Immature natural killer cell (primary cell): Measurements from ENCODE around the gene ETV6. TPM values are rescaled to one million over a fixed set of nuclear protein-coding genes. Genes with fewer than 3 reads are reported as not detected.

Experiments
- DNase-seq, 3 donors: peaks; one replicate each; pipeline ENCODE4 v3.0.0; 2022; ENCODE audit warnings: mixed read lengths in 1 of 3
- H3K27ac Mint-ChIP-seq, 6 donors: one replicate each; pipeline ENCODE4 v1.8.0; 2020; ENCODE audit warnings: mixed read lengths in 6 of 6, mild to moderate bottlenecking in 5 of 6, inconsistent platforms in 4 of 6, moderate library complexity in 3 of 6
- H3K27me3 Mint-ChIP-seq, 3 donors: one replicate each; pipeline ENCODE4 v1.8.0; 2020 to 2021; ENCODE audit warnings: low read depth in 3 of 3, mild to moderate bottlenecking in 3 of 3, mixed read lengths in 3 of 3, moderate library complexity in 3 of 3, inconsistent platforms in 1 of 3
- H3K36me3 Mint-ChIP-seq, 3 donors: one replicate each; pipeline ENCODE4 v1.8.0; 2020; ENCODE audit warnings: mixed read lengths in 3 of 3, inconsistent platforms in 2 of 3, mild to moderate bottlenecking in 2 of 3
- H3K4me1 Mint-ChIP-seq, 2 donors: one replicate each; pipeline ENCODE4 v1.8.0; 2020; ENCODE audit warnings: inconsistent platforms in 2 of 2, mild to moderate bottlenecking in 2 of 2, mixed read lengths in 2 of 2, moderate library complexity in 1 of 2
- H3K4me3 Mint-ChIP-seq, 5 donors: one replicate each; pipeline ENCODE4 v1.8.0; 2020; ENCODE audit warnings: mild to moderate bottlenecking in 5 of 5, mixed read lengths in 5 of 5, inconsistent platforms in 3 of 5, moderate library complexity in 3 of 5
- H3K9me3 Mint-ChIP-seq, 6 donors: one replicate each; pipeline ENCODE4 v1.8.0; 2020; ENCODE audit warnings: mild to moderate bottlenecking in 6 of 6, mixed read lengths in 6 of 6, inconsistent platforms in 4 of 6, moderate library complexity in 3 of 6
- polyA plus RNA-seq, 3 donors: library from polyadenylated mRNA; unstranded; fragments of 300-500 nt; fragmentation: Illumina TruSeq; gene quantifications; one replicate each; pipeline ENCODE4 v1.2.3, GENCODE V29; 2021

The ETV6 gene
- polyA plus RNA-seq, 3 donors from 2014 or later: 3.0 to 5.4 (median 3.2) TPM

DNA sequence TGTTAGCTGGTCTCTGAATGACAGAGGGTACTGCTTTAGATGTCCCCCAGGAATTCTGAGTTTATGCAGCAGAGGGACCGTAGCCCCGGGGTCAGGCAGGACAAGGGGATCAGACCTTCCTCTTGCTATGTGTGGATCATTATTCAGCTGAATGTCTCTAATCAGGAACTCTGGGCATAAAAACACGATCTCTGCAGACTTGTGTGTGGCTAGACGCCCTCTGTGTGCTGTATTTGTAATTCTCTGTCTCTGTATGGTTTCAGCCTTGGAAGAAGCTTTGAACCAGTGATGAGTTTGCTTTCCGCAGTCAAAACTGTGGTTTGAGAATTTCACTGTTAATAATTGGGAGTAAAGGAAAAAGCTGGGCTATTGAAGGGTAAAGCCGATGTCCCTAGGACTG is 125.3 kb downstream of the ETV6 start:
- peaks cover 0 to 4% (median 0%) of the 10 kb centered on the region in 3 donors for H3K27me3 Mint-ChIP-seq
- H3K27ac Mint-ChIP-seq: no peak overlapping the region
- DNase-seq: no peak
- no peak overlapping the region for H3K4me3 Mint-ChIP-seq
- peaks cover 0 to 11% (median 8%) of the 10 kb centered on the region in 3 donors for H3K36me3 Mint-ChIP-seq
- H3K4me1 Mint-ChIP-seq: peaks cover 22 to 31% of the 10 kb centered on the region in 2 donors
- H3K9me3 Mint-ChIP-seq: no peaks in the 10 kb centered on the region

DNA sequence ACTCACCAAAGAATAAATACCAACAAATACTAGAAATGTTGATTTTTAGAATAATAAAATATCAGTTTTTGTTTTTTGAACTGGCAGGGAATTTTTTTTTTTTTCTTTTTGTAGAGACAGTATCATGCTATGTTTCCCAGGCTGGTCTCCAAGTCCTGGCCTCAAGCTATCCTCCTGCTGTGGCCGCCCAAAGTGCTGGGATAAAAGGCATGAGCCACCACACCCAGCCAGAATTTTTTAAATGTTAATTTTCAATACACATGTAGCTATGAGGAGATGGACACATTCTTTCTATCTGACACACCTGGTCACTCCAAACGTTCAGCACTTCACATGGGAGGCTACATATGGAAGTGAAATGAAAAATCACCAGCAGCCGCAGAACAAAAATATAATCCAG is 126.8 kb downstream of the ETV6 start:
- no peaks in the 10 kb centered on the region for H3K9me3 Mint-ChIP-seq
- H3K36me3 Mint-ChIP-seq: peaks cover 0 to 11% (median 4%) of the 10 kb centered on the region in 3 donors
- H3K4me3 Mint-ChIP-seq: no peak overlapping the region
- no peak overlapping the region for H3K27ac Mint-ChIP-seq
- DNase-seq: no peak
- peaks cover 0 to 4% (median 0%) of the 10 kb centered on the region in 3 donors for H3K27me3 Mint-ChIP-seq
- peaks cover 15 to 31% of the 10 kb centered on the region in 2 donors for H3K4me1 Mint-ChIP-seq

DNA sequence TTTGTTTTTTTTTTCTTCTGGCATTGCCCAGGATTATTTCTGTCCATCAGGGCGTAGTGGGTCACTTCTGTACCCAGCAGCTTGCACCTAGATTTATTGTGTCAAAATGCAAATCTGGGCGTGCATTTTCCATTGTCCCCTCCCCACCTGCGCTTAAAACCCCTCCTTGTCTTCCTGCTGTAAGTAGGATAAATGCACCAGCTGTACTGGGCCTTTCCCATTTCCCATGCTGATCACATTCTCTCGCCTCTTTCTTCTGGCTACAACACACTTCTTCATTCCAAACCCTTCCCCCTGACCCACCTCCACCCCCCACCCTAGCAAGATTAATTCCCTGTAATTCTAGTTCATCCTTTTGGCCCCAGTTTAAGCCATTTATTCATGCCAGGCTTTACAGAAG is 128.0 kb downstream of the ETV6 start:
- Mint-ChIP-seq H3K9me3 (no peaks in the 10 kb centered on the region), H3K4me1 (peaks cover 14 to 27% of the 10 kb centered on the region in 2 donors), H3K27ac (no peak overlapping the region), H3K4me3 (no peak overlapping the region), H3K36me3 (peaks cover 0 to 8% (median 0%) of the 10 kb centered on the region in 3 donors), H3K27me3 (peaks cover 0 to 4% (median 0%) of the 10 kb centered on the region in 3 donors)
- no peak for DNase-seq

DNA sequence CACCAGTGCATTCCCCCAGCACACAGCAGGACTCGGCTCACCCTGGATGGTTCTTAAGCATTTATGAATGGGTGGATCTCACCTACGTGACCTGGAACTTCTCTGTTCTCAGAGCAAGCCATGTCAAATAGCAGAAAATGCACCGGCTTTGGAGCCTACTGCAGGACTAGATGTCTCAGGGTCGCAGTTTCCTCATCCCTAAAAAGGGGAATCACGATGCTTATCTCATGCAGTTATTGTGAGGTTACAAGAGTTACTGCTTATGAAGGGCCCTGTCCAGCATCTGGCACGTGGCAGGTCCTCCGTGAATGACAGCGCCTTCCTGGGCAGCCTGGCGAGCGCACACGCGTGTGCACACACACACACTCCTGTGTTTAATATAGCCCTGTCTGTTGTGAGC is 128.5 kb downstream of the ETV6 start:
- Mint-ChIP-seq H3K4me3 (no peak overlapping the region), H3K27ac (no peak overlapping the region), H3K36me3 (peaks cover 0 to 8% (median 0%) of the 10 kb centered on the region in 3 donors), H3K9me3 (no peaks in the 10 kb centered on the region), H3K4me1 (peaks cover 17 to 31% of the 10 kb centered on the region in 2 donors), H3K27me3 (peaks cover 0 to 4% (median 2%) of the 10 kb centered on the region in 3 donors)
- no peak for DNase-seq

DNA sequence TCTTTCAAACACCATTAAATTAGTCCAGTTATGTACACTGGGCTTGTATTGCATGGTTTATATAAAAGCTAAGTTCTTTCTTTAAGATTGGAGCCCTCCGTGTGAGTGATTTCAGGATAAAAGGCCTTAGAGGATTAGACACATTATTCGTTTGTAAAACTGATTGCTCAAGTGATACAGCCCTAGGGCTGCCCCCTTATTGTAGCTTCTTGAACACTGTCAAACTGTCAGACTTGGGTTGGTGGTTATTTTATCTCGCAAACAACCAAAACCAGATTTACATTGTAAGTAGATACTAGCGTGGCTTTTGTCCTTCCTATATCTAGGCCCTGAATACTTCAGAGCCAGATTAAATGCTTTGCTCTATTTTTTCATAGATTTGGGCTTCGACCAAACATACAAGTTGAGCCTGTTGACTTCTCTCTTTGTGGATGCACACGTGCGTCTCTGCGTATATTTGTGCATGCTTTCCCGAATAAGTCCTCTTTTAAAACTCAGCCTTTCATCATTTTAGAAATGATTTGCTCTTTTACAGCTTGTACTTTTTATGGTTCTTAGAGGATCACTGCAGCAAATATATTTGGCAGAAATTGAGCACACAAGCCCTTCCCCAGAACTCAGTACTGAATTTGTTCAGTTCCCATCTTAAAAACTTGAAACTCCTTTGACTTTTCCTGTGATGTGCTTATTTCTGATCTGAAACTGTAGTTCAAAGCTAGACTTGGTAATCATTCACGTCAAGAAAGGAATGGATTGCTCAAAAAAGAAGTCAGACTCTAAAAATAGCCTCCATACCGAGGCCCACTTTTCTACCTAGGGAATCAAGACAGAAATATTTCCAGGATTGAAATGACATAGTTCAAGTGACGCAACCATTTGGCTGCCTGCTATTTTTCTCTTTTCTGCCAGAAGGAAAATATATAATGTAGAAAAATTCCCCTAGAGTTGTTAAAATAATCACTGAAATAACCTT is 129.5 kb downstream of the ETV6 start:
- H3K9me3 Mint-ChIP-seq: no peaks in the 10 kb centered on the region
- H3K27ac Mint-ChIP-seq: peak overlapping the region in 1 of 6 donors; percentile 73

DNA sequence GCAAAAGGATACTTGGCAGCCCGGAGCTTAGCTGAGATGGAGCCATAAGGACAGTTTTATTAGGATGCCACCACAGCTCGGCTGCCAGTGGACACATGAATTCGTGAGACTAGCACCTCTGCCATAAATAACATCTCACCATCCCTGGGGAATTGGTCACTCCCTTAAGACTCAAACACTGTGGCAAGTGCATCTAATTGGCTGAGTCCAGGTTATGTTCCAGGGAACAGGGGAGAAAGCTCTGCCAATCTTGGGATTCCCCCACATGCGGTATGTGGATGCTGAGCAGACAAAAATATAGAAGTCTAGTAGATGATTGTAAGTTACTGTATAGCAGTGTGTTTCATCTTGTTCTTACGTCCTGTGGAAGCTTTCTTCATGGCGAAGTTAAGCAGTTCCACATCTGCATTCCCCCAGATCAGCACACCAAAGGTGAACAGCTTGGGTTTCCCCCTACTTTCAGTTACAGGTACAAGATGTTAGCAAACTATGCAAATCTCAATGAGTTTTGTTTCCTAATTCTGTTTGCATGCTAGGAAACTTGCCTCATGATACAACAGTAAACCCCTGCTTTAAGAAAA is 131.1 kb downstream of the ETV6 start:
- Mint-ChIP-seq H3K4me1 (peaks cover 18 to 37% of the 10 kb centered on the region in 2 donors), H3K27me3 (peaks cover 0 to 4% (median 2%) of the 10 kb centered on the region in 3 donors)

More for the DNA sequence above, 129.5 kb downstream of the ETV6 start:
- Mint-ChIP-seq H3K4me1 (peaks cover 19 to 32% of the 10 kb centered on the region in 2 donors), H3K4me3 (no peak overlapping the region), H3K27me3 (peaks cover 0 to 4% (median 2%) of the 10 kb centered on the region in 3 donors), H3K36me3 (peaks cover 0 to 5% (median 0%) of the 10 kb centered on the region in 3 donors)
- DNase-seq: no peak

DNA sequence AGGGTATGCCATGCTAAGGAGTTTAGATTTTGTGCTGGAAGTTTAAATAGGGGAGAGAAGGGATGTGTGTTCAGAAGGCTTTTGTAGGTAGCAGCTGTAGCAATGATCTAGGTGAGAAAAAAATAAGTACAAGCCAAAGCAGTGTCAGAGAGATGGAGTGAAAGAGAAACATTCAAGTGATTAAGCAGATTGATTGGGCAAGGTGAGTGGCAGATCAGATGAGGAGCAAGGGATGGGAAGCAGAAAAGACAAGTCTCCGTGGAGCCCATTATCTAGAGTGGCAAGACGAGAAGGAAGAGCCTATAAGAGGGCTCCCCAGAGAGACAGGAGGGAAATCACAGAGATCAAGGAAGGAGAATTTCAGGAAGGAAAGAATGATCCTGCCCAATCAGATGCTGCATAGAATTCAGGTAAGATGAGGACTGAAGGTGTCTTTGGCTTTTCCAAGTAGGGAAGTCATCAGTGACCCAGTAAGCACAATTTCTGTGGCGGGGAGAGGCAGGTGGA is 133.5 kb downstream of the ETV6 start:
- H3K27ac Mint-ChIP-seq: peak overlapping the region in 4 of 6 donors; percentile 16 to 59 (median 20)
- peaks cover 0 to 2% (median 0%) of the 10 kb centered on the region in 3 donors for H3K27me3 Mint-ChIP-seq
- peaks cover 18 to 44% of the 10 kb centered on the region in 2 donors for H3K4me1 Mint-ChIP-seq
- no peaks in the 10 kb centered on the region for H3K9me3 Mint-ChIP-seq
- DNase-seq: no peak
- H3K4me3 Mint-ChIP-seq: no peak overlapping the region
- H3K36me3 Mint-ChIP-seq: no peaks in the 10 kb centered on the region

More for the DNA sequence above, 131.1 kb downstream of the ETV6 start:
- H3K36me3 Mint-ChIP-seq: peaks cover 0 to 5% (median 0%) of the 10 kb centered on the region in 3 donors
- DNase-seq: no peak
- H3K4me3 Mint-ChIP-seq: no peak overlapping the region
- H3K9me3 Mint-ChIP-seq: no peaks in the 10 kb centered on the region
- H3K27ac Mint-ChIP-seq: peak overlapping the region in 1 of 6 donors; percentile 20

DNA sequence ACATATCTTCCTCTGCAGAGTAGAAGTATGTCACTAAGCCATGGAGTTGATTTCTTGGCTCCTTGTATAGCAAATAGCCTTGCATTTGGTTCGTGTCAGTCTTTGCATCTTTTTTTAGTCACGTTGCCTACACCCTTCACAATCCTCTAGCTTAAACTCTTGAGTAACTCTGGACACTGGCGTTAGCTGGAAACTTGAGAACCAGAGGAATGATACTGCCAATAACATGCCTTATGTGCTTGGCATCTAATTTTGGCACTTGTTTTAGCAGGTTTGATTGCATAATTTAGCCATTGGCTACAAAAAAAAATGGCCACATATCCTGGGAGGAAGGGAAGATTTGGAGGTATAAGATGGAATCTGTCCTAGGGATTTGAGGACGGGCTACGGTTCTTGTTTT is 136.2 kb downstream of the ETV6 start:
- Mint-ChIP-seq H3K9me3 (no peaks in the 10 kb centered on the region), H3K27ac (no peak overlapping the region), H3K27me3 (peaks cover 0 to 2% (median 0%) of the 10 kb centered on the region in 3 donors), H3K4me3 (no peak overlapping the region), H3K36me3 (peaks cover 0 to 5% (median 0%) of the 10 kb centered on the region in 3 donors), H3K4me1 (peaks cover 18 to 57% of the 10 kb centered on the region in 2 donors)
- no peak for DNase-seq

DNA sequence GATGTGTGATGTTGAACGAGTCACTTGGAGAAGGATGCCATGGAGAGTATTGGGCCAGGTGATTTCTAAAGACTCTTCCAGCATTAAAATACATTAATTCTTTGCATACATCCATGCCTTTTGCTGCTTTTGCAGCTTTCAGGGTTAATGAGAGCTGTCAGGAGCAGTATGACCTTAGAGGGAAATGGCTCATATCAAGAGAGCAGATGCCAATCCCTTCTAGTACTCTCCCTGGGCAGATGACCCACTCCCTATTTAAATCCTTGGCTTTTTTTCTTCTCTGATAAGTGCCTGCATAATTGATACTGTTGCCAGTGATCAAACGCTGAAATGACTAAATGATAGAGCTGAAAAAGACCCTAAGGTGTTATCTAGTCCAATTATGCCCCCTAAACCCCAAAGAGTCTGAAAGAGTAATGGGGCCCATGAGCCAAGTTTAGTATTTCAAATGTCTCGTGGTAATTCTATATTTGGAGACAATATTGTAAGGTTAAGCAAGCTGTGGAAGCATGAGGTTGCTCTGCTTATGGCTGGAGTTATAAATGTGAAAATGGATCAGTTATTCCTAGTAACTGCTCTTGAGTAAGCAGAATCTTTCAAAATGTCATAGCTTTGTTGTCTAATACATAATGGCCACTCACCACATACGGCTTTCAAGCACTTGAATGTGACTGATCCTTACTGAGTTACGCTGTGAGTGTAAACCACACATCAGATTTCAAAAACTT is 137.3 kb downstream of the ETV6 start:
- peaks cover 17 to 59% of the 10 kb centered on the region in 2 donors for H3K4me1 Mint-ChIP-seq
- H3K36me3 Mint-ChIP-seq: peaks cover 0 to 11% (median 6%) of the 10 kb centered on the region in 3 donors
- no peaks in the 10 kb centered on the region for H3K9me3 Mint-ChIP-seq
- no peak overlapping the region for H3K27ac Mint-ChIP-seq
- peaks cover 0 to 2% (median 1%) of the 10 kb centered on the region in 3 donors for H3K27me3 Mint-ChIP-seq
- DNase-seq: no peak
- H3K4me3 Mint-ChIP-seq: no peak overlapping the region

DNA sequence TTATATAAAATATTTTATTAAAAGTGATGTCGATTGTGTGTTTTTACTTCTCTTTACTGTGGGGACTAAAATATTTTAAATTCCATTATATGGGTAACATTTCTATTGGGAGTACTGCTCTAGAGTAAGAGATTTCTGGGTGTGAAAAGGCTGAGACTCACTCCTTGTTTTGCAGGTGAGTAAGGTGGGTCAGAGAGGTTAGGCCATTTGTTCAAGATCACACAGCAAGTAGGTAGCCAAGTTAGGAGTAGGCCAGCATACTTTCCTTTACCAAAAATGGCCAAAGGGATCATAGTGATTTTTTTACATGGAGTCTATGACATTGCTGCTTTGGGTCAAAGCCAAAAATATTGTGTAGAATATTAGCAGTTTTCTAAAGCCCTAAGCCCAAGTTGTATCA is 138.0 kb downstream of the ETV6 start:
- DNase-seq: no peak
- no peak overlapping the region for H3K4me3 Mint-ChIP-seq
- H3K4me1 Mint-ChIP-seq: peaks cover 15 to 60% of the 10 kb centered on the region in 2 donors
- no peak overlapping the region for H3K27ac Mint-ChIP-seq
- H3K27me3 Mint-ChIP-seq: peaks cover 0 to 2% (median 2%) of the 10 kb centered on the region in 3 donors
- no peaks in the 10 kb centered on the region for H3K9me3 Mint-ChIP-seq
- H3K36me3 Mint-ChIP-seq: peaks cover 0 to 15% (median 10%) of the 10 kb centered on the region in 3 donors

DNA sequence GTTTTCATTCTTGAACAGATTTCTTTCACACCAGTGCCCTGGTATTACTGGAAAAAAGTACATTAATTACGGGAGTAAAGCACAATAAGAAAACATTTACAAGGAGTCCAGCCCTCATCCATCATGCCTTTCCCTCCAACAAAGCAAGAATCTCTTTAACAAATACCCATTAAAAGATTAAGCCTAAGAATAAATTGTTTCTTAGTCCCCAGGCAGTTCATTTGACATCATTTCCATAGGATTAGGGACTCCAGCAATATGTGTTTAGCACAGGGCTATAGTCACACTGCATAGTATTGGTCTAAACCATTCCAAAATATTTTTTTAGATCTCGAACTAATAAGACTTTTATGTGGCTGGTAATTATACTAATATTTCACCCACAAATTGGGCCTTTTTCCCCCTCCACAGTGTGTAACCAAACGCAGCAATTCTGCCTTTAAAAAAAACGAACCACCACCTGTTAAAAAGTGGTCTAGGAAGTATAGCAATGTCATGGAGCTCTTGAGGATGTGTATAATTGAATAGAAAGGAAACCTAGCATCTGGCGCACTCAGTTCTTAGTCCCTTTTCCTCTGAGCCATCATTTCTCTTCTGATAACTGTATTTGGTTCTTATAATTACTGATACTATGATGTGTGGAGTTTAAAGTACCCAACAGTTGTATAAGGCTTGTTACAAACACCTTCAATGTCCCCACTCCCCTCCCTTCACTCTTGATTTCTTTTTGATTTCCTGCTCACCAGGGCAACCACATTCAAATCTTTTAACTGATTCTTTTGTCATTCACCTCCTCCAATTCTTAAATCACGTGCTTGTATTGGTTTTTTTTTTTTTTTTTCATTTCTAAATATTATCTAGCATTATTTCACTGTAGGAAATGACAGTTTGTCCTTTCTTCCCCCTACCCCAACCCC is 138.7 kb downstream of the ETV6 start:
- Mint-ChIP-seq H3K36me3 (peaks cover 0 to 15% (median 10%) of the 10 kb centered on the region in 3 donors), H3K27me3 (peaks cover 0 to 2% (median 0%) of the 10 kb centered on the region in 3 donors), H3K27ac (peak overlapping the region in 1 of 6 donors; percentile 26), H3K9me3 (no peaks in the 10 kb centered on the region), H3K4me3 (no peak overlapping the region), H3K4me1 (peaks cover 9 to 53% of the 10 kb centered on the region in 2 donors)
- DNase-seq: no peak

DNA sequence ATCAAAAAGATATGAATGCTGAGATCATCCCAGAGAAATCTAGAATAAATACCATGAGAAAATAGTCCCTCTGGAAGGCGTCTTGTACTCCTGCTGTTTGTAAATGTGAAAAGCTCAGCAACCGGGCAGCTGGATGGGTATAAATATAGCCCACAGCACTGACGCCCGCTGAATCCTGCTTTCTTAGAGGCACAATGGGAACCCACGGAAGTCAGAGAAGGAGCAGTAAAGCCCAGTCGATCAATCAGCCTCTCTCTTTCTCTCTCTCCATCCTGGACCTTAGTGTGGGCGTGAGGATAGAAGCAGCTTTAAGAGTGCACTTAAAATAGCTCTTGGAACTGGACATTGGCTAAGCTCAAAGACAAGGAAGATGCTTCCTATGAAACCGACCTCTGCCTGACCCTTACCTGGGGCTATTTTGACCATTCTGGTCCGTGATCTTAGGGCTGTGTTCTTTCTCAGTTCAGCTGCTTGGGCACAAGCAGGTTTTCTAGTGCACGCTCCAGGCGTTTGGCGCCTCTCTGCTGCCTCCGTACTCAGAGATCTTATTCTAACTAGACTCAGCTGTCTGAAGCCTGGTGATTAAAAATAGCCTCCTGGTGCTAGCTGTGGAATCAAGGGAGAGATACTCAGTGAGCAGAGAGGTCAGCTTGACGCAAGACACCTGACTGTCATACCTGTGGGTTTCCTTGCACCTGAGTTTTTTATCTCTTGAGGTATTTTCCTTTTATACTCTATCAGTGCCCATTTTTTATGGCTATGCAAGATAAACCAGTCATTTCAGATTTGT is 144.6 kb downstream of the ETV6 start:
- H3K9me3 Mint-ChIP-seq: no peaks in the 10 kb centered on the region
- no peak overlapping the region for H3K4me3 Mint-ChIP-seq
- no peak for DNase-seq
- H3K36me3 Mint-ChIP-seq: peaks cover 0 to 15% (median 10%) of the 10 kb centered on the region in 3 donors
- H3K4me1 Mint-ChIP-seq: peaks cover 36 to 86% of the 10 kb centered on the region in 2 donors
- H3K27ac Mint-ChIP-seq: no peak overlapping the region
- H3K27me3 Mint-ChIP-seq: peaks cover 0 to 2% (median 0%) of the 10 kb centered on the region in 3 donors
